Activated CD4-positive, alpha-beta T cell treated with anti-CD3 and anti-CD28 coated beads, Interleukin-2, amount 50 U/mL, for 24 hours (primary cell): ENCODE data around the gene DOCK1.

Source experiments
- DNase-seq, 2 donors: peaks; one replicate each; pipeline ENCODE4 v3.0.0-alpha.2; 2020; ENCODE audit warnings: low read depth in 1 of 2, low spot score in 1 of 2

The DOCK1 gene

GRCh38 chr10:127157506-127158200, 252.4 kb downstream of the DOCK1 start:
- no peak for DNase-seq

- no peak for DNase-seq
Measured at GRCh38 chr10:127158662-127159061, 253.4 kb downstream of the DOCK1 start.

GRCh38 chr10:127159648-127160245, 254.5 kb downstream of the DOCK1 start:
- no peak for DNase-seq

GRCh38 chr10:127161482-127161881, 256.3 kb downstream of the DOCK1 start:
- no peak for DNase-seq

GRCh38 chr10:127162841-127163240, 257.6 kb downstream of the DOCK1 start:
- no peak for DNase-seq

GRCh38 chr10:127168261-127168660, 263.0 kb downstream of the DOCK1 start:
- DNase-seq, result no peak

- no peak for DNase-seq
Measured at GRCh38 chr10:127174866-127175265, 269.6 kb downstream of the DOCK1 start.

- no peak for DNase-seq
Measured at GRCh38 chr10:127175357-127176110, 270.3 kb downstream of the DOCK1 start.

GRCh38 chr10:127176649-127177048, 271.4 kb downstream of the DOCK1 start:
- no peak for DNase-seq

- no peak for DNase-seq
Measured at GRCh38 chr10:127179612-127180250, 274.5 kb downstream of the DOCK1 start.

GRCh38 chr10:127182161-127182560, 276.9 kb downstream of the DOCK1 start:
- DNase-seq, result no peak

- no peak for DNase-seq
Measured at GRCh38 chr10:127184582-127184981, 279.4 kb downstream of the DOCK1 start.

- no peak for DNase-seq
Measured at GRCh38 chr10:127186813-127187212, 281.6 kb downstream of the DOCK1 start.

- DNase-seq, result no peak
Measured at GRCh38 chr10:127189226-127189625, 284.0 kb downstream of the DOCK1 start.

GRCh38 chr10:127190427-127190826, 285.2 kb downstream of the DOCK1 start:
- no peak for DNase-seq

- no peak for DNase-seq
Measured at GRCh38 chr10:127193125-127193524, 287.9 kb downstream of the DOCK1 start.

- DNase-seq, result no peak
Measured at GRCh38 chr10:127194111-127194510, 288.9 kb downstream of the DOCK1 start.

- DNase-seq, result no peak
Measured at GRCh38 chr10:127194599-127194998, 289.4 kb downstream of the DOCK1 start.

- DNase-seq, result no peak
Measured at GRCh38 chr10:127195041-127195506, 289.8 kb downstream of the DOCK1 start.

- DNase-seq, result no peak
Measured at GRCh38 chr10:127195571-127196281, 290.5 kb downstream of the DOCK1 start.
